GM15510 (cell line): ENCODE results near the gene KRTDAP.

Experiments
- POLR2A ChIP-seq: IDR thresholded peaks from 3 replicates; pipeline ENCODE4 v1.6.1; 2011; ENCODE audit warnings: borderline replicate concordance; ENCODE audit not compliant: insufficient read length; ENCODE audit errors: extremely low read depth

The KRTDAP gene

DNA sequence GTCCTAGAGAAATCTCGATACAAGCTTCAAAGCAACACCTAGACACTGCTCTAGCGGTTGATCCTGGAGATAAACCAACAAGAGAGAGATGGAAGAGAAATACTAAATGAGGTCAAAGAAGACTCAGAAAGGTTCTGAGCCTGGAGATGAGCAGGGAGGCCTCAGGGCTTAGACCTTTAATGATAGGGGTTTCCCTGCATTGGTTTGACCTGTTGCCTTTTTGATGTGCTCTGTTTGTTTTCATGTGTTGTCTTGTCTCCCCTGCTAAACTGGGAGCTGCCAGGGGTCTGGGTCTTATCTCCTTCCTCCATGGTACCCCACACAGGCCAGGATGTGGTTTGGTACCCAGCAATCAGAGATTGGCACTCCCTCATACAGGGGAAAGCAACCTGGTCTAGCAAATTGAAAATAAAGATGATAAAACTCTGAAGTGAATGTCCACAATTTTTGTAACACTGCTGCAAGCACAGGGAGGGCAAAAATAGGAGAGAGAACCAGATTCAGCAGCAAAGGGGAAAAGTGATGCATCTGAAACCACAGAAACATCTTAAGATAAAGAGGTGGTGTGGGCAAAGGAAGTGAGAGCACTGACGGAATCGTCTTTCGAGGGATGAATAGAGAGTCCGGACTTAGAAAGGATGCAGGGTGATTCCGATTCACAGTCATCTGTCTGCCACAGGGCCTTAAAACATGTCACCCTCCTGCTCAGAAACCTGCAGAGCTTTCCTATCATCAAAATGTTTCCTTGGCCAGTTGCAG is 38.7 kb downstream of the KRTDAP start:
- no peak for TF ChIP-seq POLR2A

DNA sequence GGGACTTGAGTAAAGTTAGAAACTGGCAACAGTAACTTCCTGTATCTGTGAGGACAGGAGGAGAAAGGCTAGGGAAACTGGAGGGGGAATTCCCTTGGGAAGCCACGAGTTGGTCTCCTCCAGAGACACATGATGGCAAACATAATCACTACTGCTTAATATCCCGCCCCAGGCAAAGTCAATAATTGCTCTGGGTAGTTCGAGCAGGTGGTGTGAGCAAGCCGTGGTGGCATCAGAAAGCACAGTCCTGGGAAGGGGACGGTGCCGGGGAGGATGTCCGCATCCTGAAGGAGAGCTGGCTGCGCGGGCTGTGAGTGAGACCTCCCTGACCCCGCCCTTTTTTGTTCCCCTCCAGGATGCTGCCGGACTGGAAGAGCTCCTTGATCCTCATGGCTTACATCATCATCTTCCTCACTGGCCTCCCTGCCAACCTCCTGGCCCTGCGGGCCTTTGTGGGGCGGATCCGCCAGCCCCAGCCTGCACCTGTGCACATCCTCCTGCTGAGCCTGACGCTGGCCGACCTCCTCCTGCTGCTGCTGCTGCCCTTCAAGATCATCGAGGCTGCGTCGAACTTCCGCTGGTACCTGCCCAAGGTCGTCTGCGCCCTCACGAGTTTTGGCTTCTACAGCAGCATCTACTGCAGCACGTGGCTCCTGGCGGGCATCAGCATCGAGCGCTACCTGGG is 40.8 kb downstream of the KRTDAP start:
- no peak for TF ChIP-seq POLR2A

DNA sequence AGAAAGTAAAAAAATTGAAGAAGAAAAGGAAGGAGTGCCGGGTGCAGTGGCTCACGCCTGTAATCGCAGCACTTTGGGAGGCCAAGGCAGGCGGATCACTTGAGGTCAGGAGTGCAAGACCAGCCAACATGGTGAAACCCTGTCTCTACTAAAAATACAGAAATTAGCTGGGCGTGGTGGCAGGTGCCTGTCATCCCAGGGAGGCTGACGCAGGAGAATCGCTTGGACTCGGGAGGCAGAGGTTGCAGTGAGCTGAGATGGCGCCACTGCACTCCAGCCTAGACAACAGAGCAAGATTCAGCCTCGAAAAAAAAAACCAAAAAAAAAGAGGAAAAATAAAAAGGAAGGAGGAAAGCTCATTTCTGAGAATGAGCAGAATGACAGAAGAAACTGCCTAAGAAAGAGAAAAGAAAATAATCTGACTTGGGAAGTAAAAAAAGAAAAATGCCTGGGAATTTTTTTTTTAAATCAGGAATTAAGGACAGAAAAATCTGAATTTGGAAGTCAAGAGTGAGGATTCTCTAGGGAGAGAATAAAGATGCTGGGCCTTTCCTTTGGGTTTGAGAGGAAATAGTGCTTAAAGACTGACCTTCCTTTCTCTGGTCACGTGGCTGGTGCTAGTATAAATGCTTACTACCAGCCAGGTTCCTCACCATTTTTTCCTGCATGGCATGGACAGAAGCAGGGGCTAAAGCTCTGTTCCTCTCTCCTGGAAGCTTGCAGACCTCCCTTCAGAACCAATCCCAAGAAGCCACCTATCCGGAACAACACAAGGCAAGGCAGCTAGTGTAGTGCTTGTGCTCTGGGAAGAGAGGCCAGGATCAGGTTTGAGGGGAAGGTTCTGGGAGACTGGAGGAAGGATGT is 42.4 kb downstream of the KRTDAP start, which contains the start of gene FFAR2:
Gene FFAR2 (plus strand): TSS at position 652 of the 864 bp plus-strand sequence. CDS start 1,458 bp downstream, outside the sequence.
- no peak for TF ChIP-seq POLR2A

DNA sequence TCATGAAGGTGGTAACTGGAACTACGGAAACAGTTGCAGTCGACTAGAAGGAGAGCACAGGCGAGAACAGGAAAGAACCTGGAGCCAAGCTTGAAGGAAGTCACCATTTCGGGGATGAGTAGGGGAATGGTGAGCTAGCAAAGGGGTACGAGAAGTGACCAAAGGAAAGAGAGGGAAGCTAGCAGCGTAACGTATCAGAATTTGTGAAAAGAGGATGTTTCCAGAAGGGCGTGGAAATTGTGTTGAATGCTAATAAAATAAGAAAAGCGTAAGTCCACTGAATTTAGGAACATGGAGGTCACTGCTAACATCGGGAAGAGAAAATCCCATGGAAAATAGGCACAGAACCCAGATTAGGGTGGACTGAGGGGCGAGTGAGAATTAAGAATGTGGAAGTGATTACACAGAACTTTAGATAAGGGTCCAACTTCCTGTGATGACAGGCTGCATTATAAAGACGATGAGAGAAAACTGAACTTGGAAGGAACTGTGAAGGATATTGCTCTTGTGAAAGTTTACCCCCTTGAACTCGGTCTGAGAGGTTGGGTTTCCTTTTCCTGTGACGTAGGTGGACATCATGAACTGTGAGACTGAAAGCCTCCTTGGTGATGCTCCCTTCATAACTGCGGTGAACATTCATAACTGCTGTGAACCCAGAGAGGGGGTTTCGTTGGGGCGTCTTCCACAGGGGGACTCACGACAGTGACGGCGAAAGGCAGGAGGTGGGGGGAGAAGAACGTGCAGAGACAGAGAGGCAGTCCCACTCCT is 44.3 kb downstream of the KRTDAP start:
- TF ChIP-seq POLR2A = no peak

DNA sequence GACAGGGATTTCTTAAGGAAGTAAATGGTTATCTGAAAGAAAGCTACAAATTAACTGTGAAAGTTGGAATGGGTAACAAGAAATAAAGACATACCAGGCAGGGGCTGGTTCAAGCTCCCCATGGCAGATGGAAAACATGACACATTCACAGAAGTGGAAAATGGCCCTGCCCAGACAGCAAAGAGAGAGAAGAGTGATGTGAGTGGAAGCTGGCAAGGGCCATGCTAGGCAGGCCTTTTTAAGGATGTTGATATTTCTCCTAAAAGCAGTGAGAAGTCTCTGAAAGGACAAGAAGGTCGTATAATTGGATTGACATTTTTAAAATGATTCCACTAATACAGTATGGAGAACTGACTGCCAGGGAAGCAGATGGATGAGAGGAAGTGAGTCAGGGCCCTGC is 45.5 kb downstream of the KRTDAP start:
- TF ChIP-seq POLR2A = no peak

DNA sequence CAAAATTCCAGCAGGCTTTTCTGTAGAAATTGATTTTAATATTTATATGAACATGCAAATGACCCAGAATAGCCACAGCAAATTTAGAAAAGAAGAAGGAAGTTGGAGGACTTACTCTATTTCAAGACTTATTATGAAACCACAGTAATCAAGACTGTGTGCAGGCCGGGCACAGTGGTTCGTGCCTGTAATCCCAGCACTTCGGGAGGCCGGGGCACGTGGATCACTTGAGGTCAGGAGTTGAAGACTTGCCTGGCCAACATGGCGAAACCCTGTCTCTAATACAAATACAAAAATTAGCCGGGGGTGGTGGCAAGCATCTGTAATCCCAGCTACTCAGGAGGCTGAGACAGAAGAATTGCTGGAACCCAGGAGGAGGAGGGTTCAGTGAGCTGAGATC is 48.2 kb downstream of the KRTDAP start:
- TF ChIP-seq POLR2A = no peak

DNA sequence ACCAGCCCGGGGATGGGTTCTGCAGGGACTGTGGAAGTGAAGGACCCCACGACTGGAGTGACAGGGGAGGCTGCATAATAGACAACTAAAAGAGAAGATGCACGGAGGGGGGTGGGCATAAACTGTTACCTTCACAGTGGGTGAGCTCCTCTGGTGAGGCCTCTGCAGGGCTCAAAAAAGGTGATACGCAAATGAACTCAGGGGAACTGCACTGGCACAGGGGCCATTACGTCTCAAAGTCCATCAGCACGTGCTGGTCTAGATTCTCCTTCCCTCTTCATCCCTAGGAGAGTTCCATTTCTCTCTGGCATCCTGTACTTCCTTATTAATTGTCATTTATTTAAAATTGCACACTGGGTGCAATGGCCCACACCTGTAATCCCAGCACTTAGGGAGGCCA is 50.3 kb downstream of the KRTDAP start:
- TF ChIP-seq POLR2A = no peak

DNA sequence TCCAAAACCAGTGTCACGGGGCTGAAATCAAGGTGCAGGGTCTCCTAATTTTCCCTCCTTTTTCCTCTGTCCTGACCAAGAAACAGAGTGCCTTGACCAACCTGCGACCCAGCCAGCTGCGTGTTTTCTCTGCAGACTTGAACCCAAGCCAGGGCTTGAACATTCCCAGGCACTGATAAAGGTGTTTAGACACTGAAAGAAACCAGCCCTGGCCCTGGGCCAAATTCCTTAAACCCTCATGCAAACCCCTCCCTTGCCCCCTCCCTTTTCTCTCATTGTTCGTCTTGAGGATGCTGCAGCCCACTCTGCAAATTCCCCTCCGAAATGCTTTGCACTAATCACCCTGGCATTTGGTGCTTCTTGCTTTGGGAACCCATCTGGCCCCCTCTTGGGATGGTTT is 51.7 kb downstream of the KRTDAP start:
- TF ChIP-seq POLR2A = no peak

DNA sequence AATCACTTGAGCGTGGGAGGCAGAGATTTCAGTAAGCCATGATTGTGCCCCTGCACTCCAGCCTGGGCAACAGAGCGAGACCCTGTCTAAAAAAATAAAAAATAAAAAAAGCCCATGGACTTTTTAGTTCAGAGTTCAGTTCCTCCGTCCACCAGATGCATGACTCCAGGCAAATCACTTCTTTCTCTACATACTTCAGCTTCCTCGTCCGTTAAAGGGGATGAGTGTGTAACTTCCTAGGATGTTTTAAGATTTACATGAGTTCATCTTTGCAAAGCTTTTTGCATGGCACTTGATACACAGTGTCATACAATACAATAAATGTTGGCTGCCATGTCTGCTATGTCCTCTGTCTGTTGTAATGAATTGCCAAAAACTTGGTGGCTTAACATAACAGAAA is 52.2 kb downstream of the KRTDAP start:
- no peak for TF ChIP-seq POLR2A

DNA sequence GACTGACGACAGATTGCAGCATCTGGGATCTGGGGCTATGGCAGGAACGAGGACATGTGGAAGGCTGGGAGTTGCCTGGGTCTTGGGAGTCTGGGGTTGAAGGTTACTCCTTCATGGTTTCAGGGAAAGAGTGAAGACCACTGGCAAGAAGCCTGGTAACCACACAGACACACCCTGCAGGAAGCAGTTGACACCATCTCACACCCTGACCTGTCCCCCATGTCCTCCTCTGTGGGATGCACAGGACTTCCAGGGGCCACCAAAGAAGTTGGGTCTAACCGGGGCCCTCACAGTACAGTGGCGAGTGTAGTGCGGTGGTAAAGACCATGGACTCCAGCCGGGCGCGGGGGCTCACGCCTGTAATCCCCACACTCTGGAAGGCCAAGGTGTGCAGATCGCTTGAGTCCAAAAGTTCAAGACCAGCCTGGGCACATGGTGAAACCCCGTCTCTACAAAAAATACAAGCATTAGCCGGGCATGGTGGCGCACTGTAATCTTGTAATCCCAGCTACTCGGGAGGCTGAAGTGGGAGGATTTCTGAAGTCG is 52.8 kb downstream of the KRTDAP start:
- no peak for TF ChIP-seq POLR2A
